GF-D8 (cell line): ENCODE measurements around the gene PRELP.
"Not testable (repeated sequence)": the region's sequence is repeated elsewhere in the genome, so short reads cannot be mapped to it uniquely, and the experiment has no call there.

Experiments
- DNase-seq: peaks from one replicate; lab custom pipeline; 2025; lab: John Stamatoyannopoulos, UW

PRELP gene

DNA sequence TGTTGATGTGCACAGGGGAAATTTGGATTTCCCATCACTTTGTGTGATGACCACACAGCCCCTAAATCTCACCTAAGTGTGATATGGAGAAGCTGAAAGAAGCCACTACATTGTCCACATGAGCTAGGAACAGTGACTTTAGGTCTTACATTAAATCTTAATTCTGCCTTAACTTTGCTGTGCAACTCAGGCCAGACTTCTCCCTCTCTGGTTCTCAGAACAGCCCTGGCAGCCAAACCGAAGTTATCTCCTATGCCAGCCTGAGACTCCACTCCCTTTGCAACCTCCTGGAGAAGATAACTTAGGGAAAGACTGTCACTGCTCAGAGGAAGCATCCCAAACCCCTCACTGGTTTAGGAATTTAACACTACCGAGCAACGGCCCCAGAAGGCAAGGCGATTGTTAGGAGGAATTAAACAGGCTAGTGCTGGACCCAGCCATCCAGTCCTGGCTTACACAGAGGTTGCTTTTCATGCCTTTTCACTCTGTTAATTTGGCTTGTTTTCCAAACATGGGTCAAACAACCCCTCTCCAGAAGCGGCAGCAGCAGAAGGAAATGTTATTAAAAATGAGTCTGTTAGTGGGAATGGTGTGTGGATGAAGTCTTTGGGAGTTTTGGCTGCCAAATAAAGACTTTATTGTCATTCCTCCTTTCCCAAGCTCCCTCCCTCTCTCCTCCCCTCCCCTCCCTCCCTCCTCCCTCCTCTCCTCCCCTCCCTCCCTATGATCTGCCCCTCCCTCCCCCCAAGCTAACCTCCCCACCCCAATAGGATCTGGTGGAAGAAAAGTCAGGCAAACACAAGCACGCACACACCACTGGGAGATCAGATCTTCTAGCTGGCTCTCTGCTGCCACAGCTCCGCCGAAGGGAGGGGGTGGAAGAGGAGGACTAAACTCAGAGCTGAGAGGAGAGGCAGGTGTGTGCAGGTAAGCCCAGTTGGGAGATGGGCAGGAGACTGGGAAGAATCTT lies at the start of gene PRELP:
TSS of gene PRELP (plus strand) at position 795 of the 970 bp plus-strand sequence. CDS start 7,379 bp downstream, outside the sequence.
- no peak for DNase-seq

DNA sequence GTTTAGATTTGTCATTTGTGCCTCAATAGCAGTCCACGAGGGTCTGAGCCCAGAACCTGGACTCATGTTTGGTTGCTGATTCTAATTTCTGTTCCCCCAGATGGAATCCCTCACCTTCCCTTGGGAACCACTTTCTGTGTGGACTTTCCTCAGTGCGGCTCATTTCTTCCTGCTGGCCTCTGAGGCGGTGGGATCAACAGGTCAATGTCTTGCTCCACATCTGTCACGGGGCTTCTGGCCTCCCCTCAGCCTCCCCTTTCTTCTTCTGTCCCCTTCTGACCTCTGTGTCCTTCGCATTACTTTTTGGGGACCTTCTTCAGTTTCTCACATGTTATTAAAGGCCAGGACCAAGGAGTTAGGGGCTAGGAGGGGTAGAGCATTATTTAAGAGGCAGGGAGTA lies 49.2 kb upstream of the PRELP start:
- no peak for DNase-seq

DNA sequence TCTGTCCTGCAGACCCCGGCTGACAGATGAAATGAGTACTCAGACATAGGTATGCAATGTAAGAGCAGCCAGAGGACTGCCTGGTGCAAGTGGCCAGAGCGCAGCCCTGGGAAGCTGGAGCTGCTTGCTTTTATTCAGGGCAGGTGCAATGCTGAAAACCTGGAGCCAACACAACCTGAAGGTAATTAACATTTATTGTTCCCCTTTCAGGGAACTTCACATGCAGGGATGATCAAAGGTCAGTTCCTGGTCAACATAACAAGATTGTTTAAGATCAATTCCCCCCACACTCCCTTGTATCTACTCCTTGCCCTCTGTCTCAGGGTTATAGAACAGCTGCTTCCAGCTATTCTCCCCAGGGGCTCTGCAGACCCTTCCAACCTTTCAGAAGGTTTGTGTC lies 48.7 kb upstream of the PRELP start:
- no peak for DNase-seq

DNA sequence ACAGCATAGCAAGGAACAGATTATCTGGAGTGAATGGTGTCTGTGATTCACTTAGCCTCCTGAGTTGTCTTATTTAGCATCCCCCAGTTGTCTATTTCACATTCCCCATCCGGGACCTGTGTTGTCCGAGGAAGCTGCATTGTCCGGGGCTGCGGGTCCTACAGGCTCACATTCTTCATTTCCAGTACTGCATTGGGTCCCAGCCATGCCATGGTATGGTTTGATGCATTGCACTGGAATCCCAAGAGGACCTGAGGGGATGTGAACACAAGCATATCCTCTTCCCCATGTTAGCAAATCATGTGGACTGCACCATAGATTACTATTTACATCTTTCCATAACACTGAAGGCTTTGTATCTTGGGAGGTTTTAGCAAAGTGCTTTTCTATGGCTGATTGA lies 48.2 kb upstream of the PRELP start:
- no peak for DNase-seq

DNA sequence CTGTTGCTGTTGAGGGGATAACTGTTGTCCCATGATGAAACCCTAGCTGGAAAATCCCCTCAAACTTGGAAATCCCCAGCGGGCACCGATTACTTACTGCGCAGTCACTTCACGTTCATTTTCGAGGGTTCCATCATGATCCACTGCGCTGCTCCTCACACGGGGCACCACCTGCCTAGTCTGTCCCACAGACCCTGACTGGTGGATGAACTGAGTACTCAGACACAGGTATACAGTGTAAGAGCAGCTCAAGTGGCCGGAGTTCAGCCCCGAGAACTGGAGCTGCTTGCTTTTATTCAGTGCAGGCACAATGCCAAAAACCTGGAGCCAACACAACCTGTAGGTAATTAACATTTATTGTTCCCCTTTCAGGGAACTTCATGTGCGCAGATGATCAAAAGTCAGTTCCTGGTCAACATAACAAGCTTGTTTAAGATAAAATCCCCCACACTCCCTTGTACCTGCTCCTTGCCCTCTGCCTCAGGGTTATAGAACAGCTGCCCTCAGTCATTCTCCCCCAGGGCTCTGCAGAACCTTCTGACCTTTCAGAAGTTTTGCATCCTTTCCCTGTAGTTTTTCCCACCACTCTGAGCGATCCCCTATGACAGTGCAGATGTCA lies 46.5 kb upstream of the PRELP start:
- no peak for DNase-seq

DNA sequence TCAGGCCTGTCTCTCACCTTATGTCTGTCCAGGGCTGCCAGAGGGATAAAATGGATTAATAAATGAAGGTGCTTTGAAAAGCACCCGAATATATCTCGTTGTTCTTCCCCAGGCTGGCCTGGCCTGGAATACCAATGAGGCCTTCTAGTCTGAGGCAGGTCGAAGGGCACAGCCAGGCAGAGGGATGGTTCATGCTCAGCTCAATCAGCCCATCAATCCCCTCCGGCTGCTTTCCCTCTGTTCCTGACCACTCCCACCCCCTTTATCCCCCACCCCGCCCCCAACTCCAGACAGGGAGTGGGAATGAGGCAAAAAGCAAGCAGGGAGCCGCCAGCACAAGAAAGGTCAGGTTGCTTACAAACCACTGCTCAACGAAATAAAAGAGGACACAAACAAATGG lies 40.0 kb upstream of the PRELP start:
- DNase-seq: no peak

DNA sequence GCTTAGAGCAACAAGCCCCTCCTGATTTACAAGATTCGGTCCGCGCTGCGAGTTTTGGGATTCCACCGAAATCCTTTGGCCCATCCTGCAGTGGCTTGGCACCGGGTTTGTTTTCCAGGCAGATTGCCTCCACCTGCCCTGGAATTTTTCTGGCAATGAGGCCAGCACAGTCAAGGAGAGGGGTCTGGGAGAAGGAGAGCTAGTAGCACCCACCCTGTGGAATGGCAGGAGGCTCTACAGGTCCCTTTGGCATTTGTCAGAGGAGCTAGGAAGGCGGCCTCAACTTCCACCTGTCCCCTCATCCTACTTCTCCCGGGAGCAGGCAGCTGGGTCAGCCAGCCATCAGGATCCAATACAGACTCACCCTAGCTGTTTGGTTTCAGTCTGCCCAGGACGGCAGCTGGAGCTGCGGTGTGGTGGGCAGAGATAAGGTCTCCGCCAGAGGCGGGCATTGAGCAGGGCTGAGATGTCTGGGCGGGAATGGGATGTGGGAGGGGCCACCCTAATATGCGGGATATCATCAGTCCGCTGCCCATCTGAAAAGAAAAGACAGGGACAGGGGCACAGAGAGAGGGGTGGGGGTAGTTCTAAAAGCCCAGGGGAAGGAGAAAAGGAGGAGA lies 37.8 kb upstream of the PRELP start:
- no peak for DNase-seq

DNA sequence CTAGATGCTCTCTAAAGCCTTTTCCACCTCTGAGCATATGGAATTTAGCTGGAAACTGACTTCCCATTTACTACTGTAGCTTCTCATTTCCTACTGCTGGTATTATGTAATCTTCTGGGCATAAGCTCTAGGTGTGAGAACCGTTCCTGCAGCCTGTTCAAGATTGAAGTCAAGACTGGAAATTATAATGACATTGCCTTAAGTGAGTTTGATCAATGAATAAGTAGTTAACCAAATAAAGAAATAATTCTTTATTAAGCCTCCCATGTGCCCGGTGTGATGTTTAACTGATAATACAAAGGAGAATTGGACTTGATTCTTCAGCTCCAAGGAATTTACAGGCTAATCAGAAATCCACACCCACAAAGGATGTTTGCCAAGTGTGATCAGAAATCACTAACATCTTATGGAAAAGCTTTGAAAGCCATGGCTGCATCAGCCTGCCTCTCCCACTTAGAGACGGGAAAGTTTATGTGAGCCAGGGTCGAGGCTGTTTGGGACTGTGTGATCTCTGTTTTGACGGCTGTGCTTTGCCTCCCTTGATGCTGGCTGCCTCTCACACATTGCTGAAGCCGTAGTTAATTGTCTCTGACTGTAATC lies 36.4 kb upstream of the PRELP start:
- no peak for DNase-seq

DNA sequence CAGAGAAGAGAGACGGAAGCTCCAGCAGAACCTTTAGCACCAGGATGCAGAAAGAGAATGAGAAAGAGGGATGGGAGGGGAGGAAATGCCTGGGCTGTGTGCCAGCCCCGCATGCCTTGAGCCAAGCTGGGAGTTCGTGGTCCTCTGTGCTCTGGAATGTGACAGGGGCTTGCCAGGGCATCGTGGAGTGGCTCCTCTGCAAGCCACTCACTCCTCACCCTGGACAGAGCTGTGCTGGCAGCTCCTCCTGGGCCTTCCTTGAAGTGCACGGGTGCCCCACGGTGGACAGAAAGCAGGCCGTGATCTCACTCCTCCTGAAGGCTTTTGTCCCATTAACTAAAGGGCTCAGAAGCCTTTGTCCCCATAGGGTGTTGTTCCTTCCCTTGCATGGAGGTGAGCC lies 34.8 kb upstream of the PRELP start:
- no peak for DNase-seq

DNA sequence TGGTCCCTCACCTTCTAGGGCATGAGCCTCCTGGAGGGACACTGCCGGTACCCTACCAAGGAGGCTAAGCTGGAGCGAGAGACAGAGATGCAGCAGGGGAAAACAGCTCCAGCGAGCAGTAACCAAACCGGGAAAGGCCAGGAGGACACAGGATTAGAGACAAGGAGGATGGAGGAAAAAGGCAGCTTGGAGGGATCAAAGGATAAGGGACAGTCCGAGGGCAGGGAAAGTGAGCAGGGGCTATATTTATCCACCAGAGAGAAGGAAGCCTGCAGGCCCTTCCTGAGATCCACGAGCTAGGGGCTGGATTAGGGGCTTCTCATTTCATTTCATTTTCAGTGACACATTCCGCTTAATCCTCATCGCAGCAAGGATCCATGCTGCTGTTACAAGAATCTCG lies 33.8 kb upstream of the PRELP start:
- DNase-seq: no peak

DNA sequence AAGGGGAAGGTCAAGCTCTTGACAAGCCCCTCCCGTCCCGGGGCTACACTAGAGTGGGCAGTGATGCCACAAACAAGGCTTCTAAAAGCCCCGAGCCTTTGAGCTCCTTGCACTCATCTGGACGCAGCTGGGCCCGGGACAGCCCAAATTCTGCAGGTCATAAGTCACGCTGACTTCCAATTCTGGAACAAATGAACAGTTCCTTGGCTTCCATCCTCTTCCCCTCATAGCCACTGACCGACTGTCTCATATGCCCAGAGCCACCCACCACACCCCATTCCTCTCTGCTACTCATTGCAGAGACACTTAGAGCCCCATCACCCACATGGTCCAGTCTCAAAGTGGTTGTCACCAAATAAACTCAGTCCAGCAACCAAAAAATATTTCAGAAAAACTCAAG lies 32.8 kb upstream of the PRELP start:
- DNase-seq: no peak

DNA sequence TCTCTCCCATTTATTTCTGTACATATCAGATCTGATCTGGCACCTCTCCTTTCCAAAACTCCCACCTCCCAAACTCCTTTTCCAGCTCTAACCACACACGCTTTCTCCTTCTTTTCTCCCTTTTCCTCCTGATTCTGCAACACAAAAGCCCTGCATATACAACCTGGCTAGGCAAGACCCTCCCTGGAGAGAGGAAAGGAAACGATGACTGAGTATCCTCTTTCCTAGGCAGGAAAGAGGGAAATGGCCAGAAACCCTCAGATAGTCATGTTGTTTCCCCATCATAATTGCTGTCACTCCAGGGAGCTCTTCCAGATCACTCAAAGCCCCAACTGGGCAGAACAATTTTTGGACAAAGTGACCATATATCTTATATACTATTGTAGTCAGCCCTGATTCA lies 32.3 kb upstream of the PRELP start:
- DNase-seq: no peak

DNA sequence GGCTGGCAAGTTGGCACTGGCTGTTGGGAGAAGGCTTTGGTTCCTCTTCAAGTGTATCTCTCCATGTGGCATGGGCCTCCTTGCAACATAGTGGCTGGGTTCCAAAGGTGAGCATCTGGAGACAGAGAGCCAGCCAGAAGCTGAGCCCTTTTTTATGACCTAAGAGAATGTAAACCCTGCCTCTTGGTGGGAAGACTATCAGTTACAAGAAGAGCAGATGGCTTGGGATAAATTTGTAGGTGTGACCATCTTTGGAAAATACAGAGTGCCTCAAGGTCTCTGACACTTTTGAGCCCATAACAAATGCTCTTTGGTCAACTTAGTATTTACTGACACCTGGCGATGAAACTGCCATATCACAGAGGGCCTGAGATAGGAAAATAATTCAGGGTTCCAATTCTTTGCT lies 31.4 kb upstream of the PRELP start:
- no peak for DNase-seq

DNA sequence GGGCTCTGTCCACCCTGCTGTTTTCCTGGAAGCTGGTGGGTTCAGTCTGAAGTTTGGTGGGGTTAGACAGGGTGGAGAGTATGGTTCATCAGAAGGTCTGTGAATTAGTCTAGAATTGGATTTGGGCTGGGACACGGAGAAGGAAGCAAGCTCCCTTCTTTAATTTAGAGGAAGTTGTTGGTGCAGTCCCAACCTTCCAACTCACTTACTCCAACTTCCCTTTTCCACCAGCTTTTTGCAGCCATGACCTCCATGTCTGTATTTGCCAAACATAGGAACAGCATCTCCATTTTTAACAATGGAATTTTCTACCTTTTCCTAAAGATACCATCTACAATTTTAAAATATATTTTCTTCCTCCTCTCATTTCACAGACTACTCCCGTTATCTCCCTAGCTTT lies 28.5 kb upstream of the PRELP start:
- DNase-seq: no peak

DNA sequence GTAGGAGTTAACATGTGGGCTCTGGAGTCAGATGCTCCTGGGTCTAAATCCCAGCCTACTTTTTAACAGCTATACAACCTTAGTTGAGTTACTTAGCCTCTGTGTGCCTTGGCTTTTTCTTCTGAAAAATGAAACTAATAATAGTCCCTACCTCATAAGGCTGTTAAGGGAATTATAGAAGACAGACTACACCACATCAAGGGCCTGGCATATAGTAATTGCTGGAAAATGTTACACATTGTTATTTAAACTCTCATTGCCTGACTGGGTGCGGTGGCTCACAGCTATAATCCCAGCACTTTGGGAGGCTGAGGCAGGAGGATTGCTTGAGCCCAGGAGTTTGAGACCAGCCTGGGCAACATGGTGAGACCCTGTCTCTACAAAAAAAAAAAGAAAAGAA lies 28.0 kb upstream of the PRELP start:
- DNase-seq: not testable (repeated sequence)

DNA sequence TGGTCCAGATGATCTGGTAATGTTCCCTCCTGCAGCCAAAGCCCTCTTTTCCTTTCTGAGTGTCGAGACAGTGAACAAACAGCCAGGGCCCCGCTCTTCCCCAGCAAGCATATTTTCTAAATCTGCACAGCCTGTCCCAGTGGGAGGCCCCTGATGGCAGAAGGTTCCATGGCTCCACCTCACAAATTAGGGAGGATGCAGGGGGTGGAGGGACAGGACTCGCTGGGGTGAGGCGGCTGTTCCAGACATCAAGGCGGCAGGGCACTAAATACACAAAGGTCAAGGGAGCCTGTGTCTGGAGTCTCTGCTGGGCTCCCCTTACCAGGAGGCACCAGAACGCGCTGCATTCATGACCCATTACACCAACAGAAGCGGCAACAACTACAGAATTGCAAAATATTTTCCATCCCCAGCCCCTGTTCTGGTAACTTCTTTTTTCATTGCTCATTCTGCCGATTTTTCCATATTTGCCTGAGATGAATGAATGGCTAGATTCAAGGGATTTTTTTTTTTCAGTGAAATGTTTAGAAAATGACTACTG lies 27.0 kb upstream of the PRELP start:
- no peak for DNase-seq

DNA sequence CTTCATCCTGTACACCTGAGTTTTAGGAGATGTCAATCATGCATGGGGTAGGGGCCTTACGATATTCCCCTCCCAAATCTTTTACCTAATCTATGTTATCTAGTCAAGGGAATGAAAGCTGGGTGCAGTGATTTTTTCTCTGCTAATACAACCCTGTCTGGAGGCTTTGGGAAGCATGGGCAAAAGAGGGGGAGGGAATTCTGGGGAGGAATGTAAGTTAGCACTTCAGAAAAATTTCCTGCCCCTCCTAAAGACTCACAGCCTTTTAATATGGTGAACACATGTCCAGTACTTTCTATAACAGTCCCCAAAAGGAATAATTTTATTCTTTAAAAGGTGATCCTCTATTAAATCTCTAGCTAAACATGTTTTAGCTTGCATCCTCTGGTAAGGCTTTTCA lies 25.6 kb upstream of the PRELP start:
- DNase-seq: no peak

DNA sequence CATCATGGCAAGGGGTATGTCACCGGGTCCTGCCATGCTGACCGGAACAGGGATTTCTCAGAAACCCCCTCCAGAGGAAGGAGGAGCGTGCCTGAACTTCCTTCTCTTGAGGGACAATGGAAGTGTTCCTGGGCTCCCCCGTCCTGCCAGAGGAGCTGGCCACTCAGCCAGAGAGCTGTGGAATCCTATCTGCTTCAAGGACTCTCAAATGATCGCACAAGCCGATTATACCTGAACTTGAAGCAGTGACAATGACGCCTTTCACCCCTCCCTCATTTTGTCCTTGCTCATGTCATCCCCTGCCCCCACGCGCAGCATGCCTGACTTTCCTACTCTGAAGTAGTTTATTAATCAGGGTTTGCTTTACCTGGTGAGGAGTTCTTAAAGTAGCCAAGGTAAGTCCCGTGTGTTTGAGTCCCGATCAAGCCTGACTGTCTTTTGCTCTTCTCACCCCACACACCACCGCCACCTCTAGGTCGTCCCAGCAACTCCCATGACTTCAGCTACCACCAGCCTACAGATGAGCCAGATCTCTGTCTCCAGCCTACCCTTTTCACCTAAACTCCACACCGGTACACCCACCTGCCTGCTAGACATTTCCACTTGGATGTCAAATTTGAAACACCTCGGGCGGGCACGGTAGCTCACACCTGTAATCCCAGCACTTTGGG lies 25.0 kb upstream of the PRELP start:
- DNase-seq: no peak

DNA sequence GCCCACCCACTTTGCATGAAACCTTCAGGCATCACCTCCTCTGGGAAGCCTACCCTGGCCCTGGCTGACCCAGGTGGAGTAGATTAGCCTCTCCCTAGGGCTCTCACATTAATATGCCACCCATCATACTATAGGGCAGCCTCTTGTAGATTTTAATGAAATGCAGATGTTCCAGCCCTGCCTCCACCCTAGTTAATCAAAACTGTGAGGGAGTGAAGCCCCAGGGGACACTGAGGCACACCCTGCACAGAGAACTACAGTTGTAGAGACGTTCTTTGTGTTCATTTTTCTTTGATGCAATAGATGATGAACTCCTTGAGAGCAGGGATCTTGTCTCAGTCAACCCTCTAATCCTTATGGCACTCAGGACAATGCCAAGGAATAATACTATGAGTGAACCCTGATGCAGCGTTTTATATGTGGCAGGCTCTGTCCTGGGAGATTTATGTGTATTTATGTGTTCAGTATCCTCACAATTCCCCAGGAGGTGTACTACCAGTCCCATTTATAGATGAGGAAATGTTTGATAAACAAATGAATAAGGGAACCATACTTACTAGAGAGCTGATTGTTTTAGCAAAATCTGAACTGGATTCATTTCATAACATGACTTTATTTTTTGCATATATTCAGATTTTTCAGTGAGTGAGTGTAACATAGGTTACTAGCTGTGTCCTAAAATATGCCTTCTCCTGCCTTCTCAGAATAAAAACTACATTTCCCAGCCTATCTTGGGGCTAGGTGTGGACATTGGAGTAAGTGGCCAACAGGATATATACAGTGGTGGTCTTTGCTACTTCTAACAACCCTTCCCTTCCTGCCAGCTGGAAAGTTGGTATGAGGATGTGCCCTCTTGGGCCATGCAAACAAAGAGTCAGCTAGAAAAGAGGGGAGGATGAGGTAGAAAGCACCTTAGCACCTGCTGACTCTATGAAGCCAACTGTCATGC lies 23.5 kb upstream of the PRELP start:
- DNase-seq: no peak

DNA sequence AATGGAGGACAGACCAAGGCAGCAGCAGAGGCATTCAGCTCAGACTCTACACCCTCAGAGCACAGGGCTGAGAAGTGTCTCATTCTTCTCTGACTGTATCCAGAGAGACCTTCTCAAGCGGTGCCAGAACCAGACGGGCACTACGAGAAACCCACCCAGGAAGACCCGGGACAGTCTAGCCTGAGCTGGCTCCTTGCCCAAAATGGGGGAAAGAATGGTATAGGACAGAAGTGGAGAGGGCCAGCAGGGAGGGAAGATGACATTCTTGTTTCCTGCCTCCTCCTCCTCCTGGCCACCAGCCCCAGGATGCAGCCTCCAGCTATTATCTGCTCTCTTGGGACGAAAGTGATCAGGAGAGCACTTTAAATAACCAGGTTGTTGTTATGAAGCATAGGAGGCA lies 22.6 kb upstream of the PRELP start:
- no peak for DNase-seq

DNA sequence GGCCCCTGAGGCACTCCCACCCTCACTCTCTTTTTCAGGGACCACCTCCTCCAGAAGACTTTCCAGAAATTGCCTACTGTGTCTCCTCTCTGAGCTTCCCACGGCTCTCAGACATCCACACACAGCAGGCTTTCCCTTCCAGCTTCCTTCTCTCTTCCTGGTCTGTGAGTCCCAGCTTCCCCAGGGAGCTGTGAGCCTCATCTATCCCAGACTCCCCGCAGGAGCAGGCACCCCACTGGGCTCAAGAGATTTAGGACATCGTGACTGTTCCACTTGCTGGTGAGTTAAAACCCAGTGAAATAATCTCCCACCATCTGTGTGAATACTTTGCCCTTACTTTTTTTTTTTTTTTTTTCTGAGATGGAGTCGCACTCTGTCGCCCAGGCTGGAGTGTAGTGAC lies 22.0 kb upstream of the PRELP start:
- DNase-seq: no peak
